Mesodermal cell (in vitro differentiated cells): ENCODE measurements around the gene CHST3.
A peak's percentile ranks its signal among the peaks of the same experiment; 100 is the strongest.

Source experiments
- H3K27ac ChIP-seq: 2 replicates; pipeline ENCODE4 v1.7.0; 2013; ENCODE audit warnings: mild to moderate bottlenecking, low read depth, low read length, moderate library complexity; ENCODE audit not compliant: severe bottlenecking
- H3K36me3 ChIP-seq: 2 replicates; pipeline ENCODE4 v1.7.1; 2013; ENCODE audit warnings: mild to moderate bottlenecking, low read length, moderate library complexity; ENCODE audit not compliant: control insufficient read depth, insufficient read depth
- H3K4me1 ChIP-seq: one replicate; pipeline ENCODE4 v1.7.1; 2013; ENCODE audit warnings: mild to moderate bottlenecking, low read length; ENCODE audit not compliant: insufficient read depth, control insufficient read depth, poor library complexity, severe bottlenecking
- H3K4me3 ChIP-seq: 2 replicates; pipeline ENCODE4 v1.7.0; 2013; ENCODE audit warnings: low read length, control low read depth, mild to moderate bottlenecking; ENCODE audit not compliant: insufficient read depth, poor library complexity, severe bottlenecking; ENCODE audit errors: extremely low read depth
- H3K9me3 ChIP-seq: 2 replicates; pipeline ENCODE4 v1.7.1; 2013; ENCODE audit warnings: mild to moderate bottlenecking, low read length, moderate library complexity; ENCODE audit not compliant: control insufficient read depth
- WGBS, 2 experiments: methylation state at CpG; one replicate each; pipeline ENCODE4 v1.1.5; 2013; ENCODE audit warnings: missing lambda C conversion rate in 2 of 2; ENCODE audit not compliant: insufficient coverage in 2 of 2; 5-methylcytosine and 5-hydroxymethylcytosine counted together

CHST3 gene

GRCh38 chr10:72006026-72006425, 41.8 kb downstream of the CHST3 start:
- peaks cover 27% of the 10 kb centered on the region for H3K4me1 ChIP-seq
- WGBS, 2 experiments, result 86 to 100% methylated on average over 3 of the region's 3 CpGs
- peaks cover 49% of the 10 kb centered on the region for H3K36me3 ChIP-seq

DNA sequence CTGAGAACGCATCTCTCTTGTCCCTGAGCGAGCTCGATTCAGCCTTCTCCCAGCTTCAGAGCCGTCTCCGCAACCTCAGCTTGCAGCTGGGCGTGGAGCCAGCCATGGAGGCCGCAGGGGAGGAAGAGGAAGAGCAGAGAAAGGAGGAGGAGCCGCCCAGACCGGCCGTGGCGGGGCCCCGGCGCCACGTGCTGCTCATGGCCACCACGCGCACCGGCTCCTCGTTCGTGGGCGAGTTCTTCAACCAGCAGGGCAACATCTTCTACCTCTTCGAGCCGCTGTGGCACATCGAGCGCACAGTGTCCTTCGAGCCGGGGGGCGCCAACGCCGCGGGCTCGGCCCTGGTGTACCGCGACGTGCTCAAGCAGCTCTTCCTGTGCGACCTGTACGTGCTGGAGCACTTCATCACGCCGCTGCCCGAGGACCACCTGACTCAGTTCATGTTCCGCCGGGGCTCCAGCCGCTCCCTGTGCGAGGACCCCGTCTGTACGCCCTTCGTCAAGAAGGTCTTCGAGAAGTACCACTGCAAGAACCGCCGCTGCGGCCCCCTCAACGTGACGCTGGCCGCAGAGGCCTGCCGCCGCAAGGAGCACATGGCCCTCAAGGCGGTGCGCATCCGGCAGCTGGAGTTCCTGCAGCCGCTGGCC, 43.2 kb downstream of the CHST3 start:
- Histone ChIP-seq H3K4me1 (peaks cover 27% of the 10 kb centered on the region), H3K9me3 (no peaks in the 10 kb centered on the region), H3K36me3 (peaks cover 60% of the 10 kb centered on the region), H3K27ac (no peak overlapping the region), H3K4me3 (no peak overlapping the region)
- 96 to 97% methylated on average over 58 of the region's 59 CpGs for WGBS, 2 experiments

More at GRCh38 chr10:72006026-72006425, 41.8 kb downstream of the CHST3 start:
- no peak overlapping the region for H3K27ac ChIP-seq
- H3K4me3 ChIP-seq, result no peak overlapping the region
- H3K9me3 ChIP-seq, result no peaks in the 10 kb centered on the region

DNA sequence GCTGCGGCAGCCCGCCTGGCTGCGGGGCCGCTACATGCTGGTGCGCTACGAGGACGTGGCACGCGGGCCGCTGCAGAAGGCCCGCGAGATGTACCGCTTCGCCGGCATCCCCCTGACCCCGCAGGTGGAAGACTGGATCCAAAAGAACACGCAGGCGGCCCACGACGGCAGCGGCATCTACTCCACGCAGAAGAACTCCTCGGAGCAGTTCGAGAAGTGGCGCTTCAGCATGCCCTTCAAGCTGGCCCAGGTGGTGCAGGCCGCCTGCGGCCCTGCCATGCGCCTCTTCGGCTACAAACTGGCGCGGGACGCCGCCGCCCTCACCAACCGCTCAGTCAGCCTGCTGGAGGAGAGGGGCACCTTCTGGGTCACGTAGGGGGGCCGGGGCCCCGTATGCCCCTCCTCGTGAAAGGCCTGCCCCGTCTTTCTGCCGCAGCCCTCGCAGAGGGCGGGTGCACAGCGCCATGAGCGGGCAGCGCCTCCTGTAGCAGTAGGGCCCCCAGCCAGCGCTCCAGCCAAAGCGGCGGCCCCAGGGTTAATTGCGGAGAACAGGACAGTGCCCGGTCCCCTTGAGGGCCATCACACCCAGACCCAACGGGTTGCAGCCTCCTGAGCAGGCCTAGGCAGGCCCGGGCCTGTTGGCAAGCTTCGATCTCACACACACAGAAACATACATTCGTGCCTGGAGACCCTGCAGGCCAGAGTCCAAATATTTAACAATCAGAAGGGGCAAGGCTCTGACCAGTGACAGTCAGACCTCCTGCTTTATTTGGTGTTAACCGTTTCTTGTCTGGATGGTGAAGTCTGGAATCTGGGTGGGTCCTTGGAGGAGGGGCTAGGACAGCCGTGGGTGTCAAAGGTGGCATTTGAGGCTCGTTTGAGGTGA, 44.1 kb downstream of the CHST3 start:
- Histone ChIP-seq H3K4me3 (no peak overlapping the region), H3K4me1 (peaks cover 27% of the 10 kb centered on the region), H3K27ac (peak overlapping the region; percentile 96), H3K36me3 (peaks cover 60% of the 10 kb centered on the region), H3K9me3 (no peaks in the 10 kb centered on the region)
- 93 to 94% methylated on average over 57 of the region's 58 CpGs for WGBS, 2 experiments

- Histone ChIP-seq H3K27ac (peak overlapping the region; percentile 96), H3K4me3 (no peak overlapping the region), H3K9me3 (no peaks in the 10 kb centered on the region), H3K4me1 (peaks cover 27% of the 10 kb centered on the region), H3K36me3 (peaks cover 60% of the 10 kb centered on the region)
- WGBS, 2 experiments, result 89 to 90% methylated on average over 8 to 9 of the region's 9 CpGs
These were observed 44.8 kb downstream of the CHST3 start for GRCh38 chr10:72009051-72009424.

DNA sequence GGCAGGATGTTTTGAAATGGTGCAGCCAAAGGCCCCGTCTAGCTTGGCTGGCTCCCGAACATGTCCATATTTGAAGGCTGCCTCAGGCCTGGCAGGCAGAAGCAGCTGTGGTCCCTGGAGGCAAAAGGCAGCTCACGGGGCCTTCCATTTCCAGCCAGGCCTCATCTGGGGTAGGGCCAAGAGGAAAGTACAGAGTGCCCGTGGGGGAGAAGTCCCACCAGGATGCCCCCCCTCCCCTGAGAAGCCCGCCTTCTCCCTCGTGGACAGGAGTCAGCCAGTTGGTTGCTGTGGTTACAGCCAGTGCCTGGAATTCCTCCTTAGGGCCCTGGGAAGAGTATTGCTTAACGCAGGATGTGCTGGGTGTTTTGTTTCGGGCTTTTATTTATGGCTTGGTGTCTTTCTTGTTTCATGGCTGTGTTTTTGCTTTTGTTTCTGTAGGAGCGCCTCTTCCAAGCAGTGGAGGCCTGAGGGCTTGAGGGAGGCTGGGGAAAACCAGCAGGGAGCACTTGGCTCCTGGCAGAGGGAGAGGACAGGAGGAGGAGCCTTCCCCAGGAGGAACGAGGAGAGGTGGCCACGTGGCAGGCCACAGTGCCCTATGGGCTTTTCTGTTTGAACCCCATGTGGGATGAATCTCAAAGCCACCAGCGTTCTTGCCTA, 45.4 kb downstream of the CHST3 start:
- H3K4me3 ChIP-seq, result no peak overlapping the region
- 53 to 61% methylated on average over 7 to 10 of the region's 12 CpGs for WGBS, 2 experiments
- peak overlapping the region; percentile 96 for H3K27ac ChIP-seq
- H3K4me1 ChIP-seq, result peaks cover 27% of the 10 kb centered on the region
- no peaks in the 10 kb centered on the region for H3K9me3 ChIP-seq
- peaks cover 58% of the 10 kb centered on the region for H3K36me3 ChIP-seq

DNA sequence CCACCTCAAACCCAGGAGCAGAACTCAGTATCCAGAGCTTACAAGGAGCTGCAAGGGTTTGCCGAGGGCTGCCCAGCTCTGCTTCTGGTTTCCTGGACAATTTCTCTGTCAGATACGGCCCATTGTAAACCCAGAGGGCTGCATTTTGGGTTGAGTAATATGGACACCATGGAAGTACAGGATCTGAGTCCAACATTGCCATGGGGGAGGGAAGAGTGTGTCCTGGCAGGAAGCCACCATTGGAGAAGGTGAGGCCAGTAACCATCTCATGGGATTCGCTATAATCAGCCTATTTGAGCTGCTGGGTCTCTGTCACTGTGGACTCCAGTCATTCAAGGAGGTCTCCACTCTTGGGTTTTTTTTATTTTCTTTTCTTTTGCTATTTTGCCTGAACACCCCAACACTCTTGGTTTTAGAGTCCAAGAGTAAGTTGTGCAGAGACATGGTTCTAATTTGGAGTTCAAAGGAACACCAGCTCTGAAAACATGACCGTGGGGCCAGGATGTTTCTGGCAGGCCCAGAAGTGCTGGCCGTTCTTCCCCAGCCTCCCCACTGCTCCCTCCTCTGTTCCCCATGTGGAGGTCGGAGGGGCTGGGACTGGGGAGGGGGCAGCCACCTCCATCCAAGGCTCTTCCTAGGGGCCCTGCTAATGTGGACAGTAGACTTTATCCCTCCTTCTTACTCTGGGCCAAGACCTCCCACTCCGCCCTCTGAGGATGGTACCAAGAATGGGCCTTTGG, 46.2 kb downstream of the CHST3 start:
- 96 to 100% methylated on average over 3 to 5 of the region's 7 CpGs for WGBS, 2 experiments
- Histone ChIP-seq H3K36me3 (peaks cover 55% of the 10 kb centered on the region), H3K9me3 (no peaks in the 10 kb centered on the region), H3K4me1 (peaks cover 27% of the 10 kb centered on the region), H3K27ac (peak overlapping the region; percentile 96), H3K4me3 (no peak overlapping the region)

GRCh38 chr10:72011016-72011415, 46.8 kb downstream of the CHST3 start:
- no peak overlapping the region for H3K4me3 ChIP-seq
- WGBS, 2 experiments, result 97 to 99% methylated on average over 8 to 9 of the region's 9 CpGs
- H3K4me1 ChIP-seq, result peaks cover 27% of the 10 kb centered on the region
- no peak overlapping the region for H3K27ac ChIP-seq
- H3K9me3 ChIP-seq, result no peaks in the 10 kb centered on the region
- peaks cover 52% of the 10 kb centered on the region for H3K36me3 ChIP-seq

DNA sequence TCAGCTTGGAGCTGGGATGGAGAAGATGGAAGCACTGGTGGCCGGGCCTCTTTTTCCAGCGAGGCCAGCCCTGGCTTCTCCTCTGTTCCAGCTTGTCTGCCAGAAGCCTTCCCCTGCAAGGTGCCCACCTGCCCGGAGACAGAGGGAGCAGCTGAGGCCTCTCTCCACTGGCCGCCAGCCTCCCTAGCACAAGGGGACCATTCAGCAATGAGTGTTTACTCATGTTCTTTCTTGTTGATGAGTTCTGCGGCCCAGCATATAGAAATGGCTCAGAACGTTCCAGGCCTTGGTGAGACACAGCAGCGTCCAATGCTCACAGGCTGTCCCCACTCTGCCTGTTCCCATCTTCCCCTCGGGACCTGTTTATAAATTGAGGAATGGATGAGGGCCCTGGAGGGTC, 47.3 kb downstream of the CHST3 start:
- H3K27ac ChIP-seq, result no peak overlapping the region
- peaks cover 27% of the 10 kb centered on the region for H3K4me1 ChIP-seq
- no peak overlapping the region for H3K4me3 ChIP-seq
- 97 to 98% methylated on average over 5 of the region's 8 CpGs for WGBS, 2 experiments
- H3K9me3 ChIP-seq, result no peaks in the 10 kb centered on the region
- H3K36me3 ChIP-seq, result peaks cover 48% of the 10 kb centered on the region

DNA sequence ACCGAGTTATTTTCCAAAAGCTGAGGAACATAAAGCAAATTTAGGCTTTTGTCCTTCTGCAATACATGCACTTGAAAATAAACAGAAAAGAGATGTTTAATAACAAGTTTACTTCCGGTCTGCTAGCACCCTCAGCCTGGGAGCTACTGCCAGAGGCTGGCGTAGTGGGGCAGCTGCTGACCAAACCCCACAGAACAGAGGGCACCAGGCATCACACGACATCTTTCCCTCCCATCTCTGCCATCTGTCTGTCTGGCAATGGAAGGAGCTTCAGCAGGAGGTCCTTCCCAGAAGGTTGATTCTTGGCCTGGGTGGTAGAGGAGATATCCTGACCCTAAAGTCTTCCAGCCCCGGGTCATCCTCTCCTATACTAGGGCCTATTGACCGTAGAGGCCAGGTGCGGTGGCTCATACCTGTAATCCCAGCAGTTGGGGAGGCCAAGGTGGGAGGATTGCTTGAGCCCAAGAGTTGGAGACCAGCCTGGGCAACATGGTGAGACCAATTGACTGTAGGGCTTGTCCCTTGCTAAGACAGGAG, 47.8 kb downstream of the CHST3 start:
- H3K9me3 ChIP-seq, result no peaks in the 10 kb centered on the region
- no peak overlapping the region for H3K4me3 ChIP-seq
- H3K27ac ChIP-seq, result no peak overlapping the region
- peaks cover 27% of the 10 kb centered on the region for H3K4me1 ChIP-seq
- peaks cover 42% of the 10 kb centered on the region for H3K36me3 ChIP-seq
- WGBS, 2 experiments, result 96% methylated on average over 5 to 7 of the region's 7 CpGs

DNA sequence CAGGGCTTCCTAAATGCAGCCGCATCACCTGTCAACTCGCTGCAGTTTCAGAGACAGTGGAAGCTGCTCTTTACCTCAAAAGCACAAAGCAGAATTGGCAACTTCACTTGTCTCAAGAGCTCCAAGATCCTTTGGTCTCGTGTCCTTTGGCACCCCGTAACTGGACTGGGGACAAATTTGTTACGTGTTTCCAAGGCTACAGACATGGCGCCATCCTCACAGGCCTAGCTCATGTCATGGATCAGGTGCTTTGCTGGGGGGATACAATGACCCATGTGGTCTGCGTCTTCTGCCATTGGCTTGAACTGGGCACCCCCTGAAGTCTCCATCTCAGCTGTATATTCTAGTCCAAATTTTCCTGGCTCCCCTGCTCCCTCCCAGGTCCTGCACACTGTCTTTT, 48.6 kb downstream of the CHST3 start:
- no peak overlapping the region for H3K27ac ChIP-seq
- H3K4me1 ChIP-seq, result peaks cover 32% of the 10 kb centered on the region
- no peak overlapping the region for H3K4me3 ChIP-seq
- H3K36me3 ChIP-seq, result peaks cover 35% of the 10 kb centered on the region
- 83 to 85% methylated on average over 7 of the region's 7 CpGs for WGBS, 2 experiments
- no peaks in the 10 kb centered on the region for H3K9me3 ChIP-seq
